Dedifferentiated amniotic fluid mesenchymal stem cell (primary cell): ENCODE data around the gene SLC13A4.

Experiments
- DNase-seq: peaks from one replicate; pipeline ENCODE4 v3.0.0-alpha.2; 2016; ENCODE audit errors: extremely low spot score

Gene SLC13A4

DNA sequence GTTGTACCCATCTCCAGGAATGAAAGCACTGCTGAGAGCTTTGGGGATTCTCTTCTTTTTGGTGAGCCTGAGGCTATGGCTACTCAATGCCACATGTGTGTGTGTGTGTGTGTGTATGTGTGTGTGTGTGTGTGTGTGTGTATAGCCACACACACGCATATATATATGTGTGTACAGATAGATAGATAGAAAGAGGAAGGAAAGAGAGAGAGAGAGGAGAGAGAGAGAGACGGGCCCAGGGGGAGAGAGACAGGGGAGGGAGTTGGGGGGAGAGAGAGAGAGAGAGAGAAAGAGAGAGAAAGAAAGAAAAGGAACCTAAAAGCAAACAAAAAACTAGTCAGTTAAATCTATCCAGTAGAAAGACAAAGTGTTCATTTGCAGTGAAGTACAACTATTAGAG lies 8.3 kb downstream of the SLC13A4 start:
- DNase-seq = no peak

DNA sequence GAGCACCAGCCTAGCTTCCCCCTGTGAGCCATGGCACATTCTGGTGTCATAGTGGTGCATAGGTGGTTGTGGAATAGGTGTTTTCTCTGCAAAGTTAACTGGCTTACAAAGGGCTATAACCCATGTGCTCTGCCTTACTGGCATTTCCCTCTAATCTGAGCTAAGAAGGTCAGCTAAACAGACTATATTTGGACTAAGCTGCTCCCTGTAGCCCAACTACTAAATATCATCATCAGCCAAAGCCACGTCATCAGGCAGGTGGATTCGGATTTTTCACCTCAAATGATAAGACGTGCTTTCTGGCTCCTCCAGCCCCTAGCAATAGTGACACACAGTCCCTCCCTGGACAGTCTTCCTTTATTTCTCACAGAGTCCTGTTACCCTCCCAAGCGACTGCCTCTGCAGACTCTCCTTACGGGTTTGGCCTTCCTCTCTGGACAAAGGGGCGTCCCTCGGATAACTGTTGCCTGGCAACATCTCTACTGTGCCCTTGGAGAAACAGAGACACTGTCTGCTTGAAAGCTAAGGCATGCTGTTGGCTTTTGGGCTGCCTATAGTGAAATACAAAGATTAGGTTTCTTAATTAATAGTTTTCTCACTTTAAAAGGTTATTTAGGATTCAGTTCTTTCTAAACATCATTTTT lies 9.1 kb downstream of the SLC13A4 start:
- no peak for DNase-seq

DNA sequence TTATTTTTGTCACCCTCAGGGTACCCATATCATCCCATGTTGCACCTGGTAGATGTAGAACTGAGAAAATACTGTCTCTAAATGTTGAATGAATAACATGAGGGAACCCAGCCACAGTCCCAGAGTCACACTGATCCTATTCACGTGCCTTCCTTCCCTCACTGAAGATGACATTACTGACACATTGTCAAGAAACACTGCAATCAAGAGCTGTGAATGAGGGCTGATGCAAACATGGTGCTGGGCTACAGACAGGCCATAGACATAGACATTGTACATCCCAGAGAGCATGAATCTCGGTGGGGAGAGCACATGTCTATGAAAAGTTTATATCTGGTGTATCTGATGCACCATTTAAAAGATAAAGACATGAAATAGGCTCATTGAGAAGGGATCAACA lies 9.8 kb downstream of the SLC13A4 start:
- no peak for DNase-seq

DNA sequence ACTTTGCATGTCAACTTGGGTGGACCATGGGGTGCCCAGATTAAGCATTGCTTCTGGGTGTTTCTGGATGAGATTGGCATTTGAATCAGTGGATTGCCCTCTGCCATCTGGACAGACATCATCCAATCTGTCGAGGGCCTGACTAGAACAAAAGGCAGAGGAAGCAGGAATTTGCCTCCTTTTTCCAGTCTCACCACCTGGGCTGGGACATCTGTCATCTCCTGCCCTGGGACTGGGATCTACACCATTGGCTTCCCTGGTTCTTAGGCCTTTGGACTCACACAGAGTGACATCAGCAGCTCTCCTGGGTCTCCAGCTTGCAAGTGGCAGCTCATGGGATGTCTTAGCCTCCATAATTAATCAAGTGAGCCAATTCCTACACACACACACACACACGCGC lies 10.3 kb downstream of the SLC13A4 start:
- DNase-seq = no peak

DNA sequence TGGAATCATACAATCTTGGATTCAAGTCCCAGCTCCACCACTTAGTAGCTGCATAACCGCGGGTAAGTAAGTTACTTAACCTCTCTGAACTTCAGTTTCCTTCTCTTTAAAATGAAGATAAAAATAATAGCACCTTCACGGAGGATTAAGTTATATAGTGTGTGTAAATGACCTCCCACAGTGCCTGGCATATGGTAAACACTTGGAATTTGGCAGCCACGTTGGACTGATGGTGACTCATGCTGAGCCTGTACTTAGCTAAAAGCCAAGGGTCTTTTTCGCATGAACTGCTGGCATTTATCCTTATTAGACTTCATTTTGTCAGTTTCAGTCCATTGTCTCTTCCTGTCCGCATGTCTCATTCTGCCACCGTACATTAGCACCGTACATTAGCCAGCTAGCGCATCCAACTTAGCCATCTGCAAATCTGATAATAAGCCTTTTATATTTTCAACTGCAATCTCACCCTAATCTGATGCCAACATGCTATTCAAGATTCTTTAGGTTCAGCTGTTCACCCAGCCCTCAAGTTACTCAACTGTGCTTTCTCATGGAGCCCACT lies 11.2 kb downstream of the SLC13A4 start:
- DNase-seq = no peak

DNA sequence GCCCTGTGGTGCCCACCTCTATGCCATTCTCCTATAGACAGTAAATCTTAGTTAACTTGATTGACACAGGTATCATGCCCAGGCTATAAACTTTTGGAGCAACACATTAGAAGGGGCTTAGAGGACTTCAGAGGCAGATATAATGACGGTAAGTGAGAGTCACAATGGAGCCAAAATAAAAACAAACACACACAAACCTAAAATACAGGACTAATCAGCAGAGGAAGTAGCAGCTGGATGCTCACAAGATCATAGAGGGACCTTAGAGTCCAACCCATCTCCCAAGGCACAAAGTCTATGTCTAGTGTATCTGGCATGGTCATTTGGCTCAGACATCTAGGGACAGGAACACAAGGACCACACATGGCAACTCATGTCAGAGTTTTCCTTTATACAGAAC lies 12.3 kb downstream of the SLC13A4 start:
- DNase-seq = no peak

DNA sequence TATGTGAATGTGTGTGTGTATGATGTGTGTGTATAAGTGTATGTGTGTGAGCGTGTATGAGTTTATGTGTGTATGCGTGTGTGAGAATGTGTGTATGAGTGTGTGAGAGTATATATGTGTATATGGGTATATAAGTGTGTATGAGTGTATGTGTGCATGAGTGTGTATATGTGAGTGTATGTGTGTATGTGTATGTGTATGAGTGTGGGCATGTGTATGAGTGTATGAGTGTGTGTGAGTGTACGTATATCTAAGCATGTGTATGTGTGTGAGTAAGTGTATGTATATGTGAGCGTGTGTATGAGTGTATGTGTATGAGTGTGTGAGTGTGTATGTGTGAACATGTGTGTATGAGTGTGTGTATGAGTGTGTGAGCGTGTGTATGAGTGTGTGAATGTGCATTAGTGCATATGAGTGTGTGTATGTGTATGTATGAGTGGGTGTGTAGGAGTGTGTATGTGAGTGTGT lies 12.9 kb downstream of the SLC13A4 start:
- no peak for DNase-seq

DNA sequence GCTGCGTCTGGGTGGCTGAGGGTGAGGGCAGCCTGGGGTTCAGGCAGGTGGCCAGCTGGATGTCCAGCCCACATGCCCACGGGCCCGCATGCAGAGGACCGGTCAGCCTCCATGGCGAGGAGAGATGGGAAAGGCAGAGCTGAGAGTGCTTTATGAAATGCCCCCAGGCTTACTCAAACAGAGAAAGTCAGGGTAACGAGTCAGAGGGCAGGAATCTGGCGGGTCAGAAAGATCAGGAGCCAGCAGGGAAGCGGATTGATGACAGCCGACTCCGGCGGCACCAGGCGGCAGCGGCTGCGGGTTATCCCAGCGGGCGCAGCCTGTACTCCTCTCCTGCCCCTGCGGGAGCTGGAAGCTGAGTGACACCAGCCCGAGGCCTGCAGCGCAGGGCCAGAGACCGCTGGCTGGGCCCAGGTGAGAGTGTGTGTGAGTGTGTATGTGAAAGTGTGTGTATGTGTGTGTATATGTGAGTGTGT lies 13.4 kb downstream of the SLC13A4 start:
- DNase-seq = peak; percentile 61

DNA sequence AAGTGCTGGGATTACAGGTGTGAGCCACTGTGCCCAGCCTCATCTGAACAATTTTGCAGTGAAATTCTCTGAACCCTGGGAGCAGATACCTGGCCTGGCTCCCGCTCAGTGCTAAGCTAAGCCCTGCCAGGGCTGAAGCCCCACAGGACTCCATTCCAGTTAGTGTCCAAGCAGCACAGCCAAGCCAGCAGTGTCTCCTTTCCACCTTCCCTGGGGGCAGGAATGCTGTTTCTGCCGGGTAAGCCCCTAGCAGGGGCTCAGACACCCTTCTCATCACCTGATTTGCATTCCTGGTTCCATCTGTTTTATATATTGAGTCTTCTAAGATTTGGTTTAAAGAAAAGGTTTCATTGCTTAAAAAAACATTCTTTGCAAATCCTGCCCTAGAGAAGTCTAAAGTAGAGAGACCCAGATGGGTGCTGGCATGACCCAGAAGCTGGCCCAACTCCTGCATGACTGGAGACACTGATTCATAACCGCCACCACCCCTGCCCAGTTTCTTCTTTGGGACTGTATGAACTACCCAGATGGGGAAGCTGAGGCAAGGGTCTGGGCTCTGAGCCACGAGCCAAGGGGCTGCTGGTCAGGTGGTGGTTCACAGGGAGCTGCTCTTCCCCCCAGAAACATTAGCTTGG lies 14.0 kb downstream of the SLC13A4 start:
- DNase-seq = peak; percentile 32

DNA sequence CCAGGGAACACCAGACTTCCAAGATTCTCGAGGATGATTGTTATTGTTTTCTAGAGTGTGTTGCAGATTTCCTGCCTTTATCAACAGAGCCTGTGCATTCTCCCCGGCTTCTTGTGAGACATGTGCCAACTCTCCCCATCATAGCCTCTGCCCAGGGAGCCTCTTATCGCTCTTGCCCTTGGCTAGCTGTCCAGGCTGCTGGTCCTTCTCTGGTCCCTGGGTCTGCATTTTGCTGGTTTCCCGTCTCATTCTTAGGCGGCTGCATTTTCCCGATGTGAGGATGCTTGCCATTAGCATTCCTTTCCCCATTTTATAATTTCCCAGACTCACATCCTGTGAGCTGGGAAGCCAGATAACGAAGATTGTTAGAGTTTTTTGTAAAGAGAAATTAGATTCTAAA lies 15.2 kb downstream of the SLC13A4 start:
- no peak for DNase-seq

DNA sequence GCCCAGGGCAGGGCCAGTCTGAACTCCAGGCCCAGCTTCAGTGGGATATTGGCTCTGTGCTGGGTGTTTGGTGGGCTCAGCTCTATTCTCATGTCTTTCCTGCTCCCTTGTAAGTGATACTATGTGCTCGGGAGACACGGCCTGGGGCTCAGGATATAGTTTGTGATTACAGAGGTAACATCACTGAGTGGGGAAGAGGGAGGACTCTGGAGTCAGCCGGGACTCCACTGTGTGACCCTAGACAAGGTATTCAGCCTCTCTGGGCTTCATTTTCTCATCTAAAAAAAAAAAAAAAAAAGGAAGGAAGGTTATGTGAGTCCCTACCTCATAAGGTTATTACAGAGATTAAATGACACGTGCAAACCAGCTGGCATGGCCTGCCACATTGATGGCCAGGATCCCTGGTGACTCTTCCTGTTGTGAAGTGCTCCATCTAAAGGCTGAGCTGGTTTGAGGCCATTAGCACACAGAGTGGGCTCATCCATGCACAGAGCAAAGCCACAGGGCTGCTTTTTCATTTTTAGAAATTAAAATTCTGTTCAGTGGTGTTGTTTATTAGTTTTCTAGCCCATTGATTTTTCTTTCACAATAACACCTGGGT lies 15.7 kb downstream of the SLC13A4 start:
- no peak for DNase-seq

DNA sequence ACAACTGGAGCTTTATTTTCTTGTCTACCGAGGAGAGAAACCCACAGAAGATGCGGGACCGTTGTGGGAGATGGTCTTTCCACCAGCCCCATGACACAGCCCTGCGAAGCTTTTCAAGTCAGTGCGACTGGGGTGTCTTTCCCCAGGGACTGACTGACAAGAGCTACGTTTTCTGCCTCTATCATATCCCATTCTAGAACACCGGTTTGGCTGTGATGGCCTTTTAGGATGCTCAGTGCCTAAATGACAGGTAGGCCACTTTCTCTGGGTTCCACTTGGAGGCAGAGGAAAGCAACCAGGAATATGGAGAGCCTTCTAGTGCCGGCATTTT lies 16.9 kb downstream of the SLC13A4 start:
- DNase-seq = no peak

DNA sequence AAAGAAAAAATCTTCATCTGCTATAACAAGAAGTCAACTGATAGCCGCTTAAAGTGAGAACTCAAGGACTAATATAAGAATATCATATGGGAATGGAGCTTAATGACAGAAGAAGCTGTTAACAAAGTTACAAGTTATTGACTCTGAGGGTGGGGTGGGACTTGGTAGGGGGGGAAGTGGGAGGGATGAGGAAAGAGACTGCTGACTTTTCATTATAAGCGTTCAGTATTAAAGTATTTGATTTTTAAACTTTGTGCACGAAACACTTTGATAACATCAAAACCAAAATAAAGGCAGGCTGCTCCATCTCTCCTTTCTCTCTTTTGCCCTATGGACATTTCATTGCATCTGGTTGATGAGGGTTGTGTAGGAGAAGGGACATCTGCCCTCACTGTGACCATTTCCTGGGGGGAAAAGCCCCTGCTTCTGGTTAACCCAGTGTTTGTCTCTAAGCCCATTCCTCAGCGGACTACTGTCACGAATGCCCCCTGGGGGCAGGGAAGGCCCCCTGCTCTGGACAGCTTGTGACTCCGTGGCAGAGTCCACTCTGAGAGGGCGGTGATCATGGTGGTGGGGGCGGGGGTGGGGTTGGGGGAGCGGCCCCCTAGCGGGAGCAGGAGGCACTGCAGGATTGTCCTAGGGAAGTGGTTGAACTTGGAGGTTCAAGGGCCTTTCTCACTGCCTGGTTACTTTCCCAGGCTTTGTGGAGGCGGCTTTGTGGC lies 17.4 kb downstream of the SLC13A4 start:
- no peak for DNase-seq

DNA sequence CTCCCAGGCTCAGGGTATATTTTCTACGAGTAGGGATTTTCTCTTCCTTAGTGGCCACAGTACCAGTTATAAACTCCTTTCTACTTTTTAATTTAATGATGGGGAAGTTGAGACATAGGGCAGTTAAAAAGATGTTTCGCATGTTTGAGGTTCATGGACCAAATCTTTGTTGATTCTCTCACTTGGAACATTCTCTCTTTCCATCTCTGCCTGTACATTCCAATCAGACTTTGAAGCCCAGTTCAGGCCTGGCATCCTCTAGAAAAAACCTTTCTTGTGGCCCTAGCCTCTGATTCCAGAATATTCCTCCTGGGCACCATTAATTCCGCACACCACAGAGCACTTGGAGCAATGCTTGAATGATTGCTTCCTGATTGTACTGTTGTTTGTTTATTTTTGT lies 18.5 kb downstream of the SLC13A4 start:
- DNase-seq = no peak

DNA sequence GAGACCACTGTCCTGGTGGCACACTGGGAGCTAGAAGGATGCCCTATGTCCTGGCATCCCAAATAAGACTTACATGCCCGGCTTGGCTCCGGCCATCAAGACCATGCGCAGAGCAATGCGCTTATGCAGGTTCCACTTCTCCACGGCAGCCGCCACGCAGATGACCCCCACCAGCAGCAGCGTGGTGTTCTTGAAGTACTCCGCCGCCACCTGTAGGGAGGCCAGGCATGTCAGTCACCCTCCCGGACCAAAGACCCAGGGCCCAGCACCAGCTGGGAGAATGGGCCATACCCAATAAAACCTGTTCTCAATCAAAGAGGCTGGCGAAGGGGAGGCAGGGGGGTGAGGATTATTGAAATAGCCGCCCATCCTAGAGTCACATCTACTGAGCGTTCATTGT lies 19.9 kb downstream of the SLC13A4 start:
- no peak for DNase-seq

DNA sequence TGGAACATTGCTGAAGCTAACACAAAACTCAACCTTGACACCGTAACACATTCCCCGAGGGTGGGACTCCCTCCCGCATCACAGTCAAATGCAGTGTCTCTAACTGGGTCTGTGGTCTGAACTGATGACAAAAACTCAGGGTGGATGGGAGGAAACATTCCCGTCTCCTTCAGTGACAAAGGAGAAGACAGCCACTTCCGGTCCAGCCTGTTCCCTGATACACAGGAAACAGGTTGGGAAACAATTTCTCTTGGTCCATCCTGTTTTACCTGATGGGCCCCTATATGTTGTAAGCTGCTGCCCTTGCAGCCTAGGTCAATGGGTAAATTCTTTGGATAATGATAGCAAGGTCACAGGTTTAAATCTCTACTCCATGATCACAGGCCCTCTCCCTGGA lies 20.4 kb downstream of the SLC13A4 start:
- DNase-seq = no peak

DNA sequence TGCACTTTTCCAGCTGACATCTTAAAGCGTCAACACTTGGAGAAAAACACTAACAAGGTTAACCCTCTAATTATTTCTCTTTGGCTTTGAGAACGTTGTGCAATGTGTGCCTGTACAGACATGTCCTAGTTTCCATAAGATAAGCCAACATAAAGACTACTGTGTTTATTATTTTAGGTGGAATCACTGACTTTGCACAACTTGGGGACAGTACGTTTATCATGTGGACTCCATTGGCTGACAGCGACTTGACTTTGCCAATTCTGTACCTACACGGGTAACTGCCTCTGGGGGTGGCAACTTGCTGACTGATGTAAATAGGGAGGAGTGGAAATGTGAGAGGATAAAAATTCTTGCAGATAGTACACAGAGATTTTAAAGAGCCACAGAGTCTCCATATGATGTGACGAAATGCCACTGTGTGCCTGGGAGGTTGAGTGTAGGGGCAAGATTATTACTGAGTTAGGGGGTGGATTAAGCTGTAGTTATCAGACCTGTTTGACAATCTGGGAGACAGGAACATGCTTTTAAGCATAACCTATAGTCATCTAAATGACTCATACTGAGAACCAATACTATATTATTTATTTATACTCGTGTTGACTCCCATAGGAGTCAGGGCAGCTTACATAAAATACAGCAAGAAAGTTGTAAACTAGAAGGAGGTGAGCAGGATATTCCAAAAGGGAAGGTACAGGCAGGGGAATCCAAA lies 21.0 kb downstream of the SLC13A4 start:
- no peak for DNase-seq

DNA sequence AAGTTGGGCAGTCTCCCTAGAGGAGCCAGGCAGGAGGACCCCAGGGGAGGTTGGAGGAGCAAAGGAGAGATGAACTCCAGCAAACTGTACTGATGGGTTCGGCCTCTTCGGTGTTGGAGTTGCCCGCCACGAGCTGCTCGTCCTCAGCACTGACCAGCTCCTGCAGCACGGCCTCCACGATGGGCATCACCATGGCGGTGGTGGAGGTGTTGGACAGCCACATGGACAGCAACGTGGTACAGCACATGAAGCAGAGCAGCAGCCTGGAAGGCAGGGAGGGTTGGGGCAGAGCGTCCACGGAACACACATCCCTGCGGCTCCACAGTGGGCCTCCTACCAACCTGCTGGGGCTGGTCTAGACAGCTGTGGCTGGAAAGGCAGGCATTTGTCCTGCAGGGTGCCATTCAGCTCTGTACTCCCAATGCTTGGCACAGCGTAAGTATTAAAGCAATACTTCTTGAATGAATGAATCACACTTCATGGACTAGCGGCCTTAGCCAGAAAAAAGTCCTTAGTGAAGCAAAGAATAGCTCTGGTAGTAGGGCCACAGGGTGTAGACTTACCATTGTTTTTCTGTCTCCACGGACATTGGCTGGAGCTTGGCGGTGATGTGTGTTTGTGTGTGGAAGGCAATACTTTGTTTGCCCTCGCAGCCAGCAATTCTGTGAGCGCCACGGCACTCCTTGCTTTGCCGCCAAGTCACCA lies 21.8 kb downstream of the SLC13A4 start:
- DNase-seq = no peak

DNA sequence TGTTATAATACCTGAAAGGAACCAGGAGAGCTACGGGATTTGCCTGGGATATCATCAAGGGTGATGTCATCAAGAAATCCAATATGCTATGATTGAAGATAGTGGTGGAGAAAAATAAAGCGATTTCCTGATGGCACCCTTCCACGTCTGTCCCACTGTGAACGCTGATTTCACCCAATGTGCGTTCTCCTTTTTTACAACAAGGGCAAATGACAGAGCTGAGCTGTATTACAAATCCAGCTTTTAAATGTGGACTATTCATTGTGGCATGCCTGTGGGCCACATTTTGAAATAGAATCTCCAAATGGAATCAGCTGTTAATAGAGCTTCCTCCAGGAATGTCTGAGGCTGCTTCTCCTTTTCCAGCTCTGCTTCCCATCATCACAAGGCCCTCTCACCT lies 23.3 kb downstream of the SLC13A4 start:
- no peak for DNase-seq

DNA sequence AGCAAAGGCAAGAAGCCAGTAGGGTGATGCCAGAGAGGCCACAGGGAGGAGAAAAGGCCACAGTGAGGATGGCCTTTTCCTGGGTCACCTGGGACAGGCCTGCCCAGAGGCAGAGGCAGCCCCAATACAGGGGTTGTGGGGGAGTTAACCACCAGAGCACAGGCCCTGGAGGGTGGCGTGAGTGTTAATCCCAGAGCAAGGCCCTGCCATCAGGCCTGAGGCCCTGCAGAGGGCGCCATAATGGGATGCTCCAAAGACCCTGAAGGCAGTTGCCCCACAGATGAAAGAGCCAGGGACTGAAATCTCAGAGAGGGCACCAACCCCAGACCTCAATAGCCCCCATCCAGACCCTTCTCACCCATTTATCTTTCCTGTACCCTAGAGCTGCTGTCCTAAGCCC lies 23.9 kb downstream of the SLC13A4 start:
- DNase-seq = no peak
